Loucy (cell line): ENCODE results near the gene SLX9.

Experiments used
- CTCF ChIP-seq: fragments of 200-600 bp; sonication (generic); conservative IDR thresholded peaks from 2 replicates; pipeline ENCODE4 v1.5.1; 2014; ENCODE audit warnings: mild to moderate bottlenecking, antibody characterized with exemption, low read length
- EZH2phosphoT487 ChIP-seq: fragments of 200-600 bp; IDR thresholded peaks from 2 replicates; pipeline ENCODE4 v1.6.1; 2018; ENCODE audit warnings: antibody characterized with exemption, mild to moderate bottlenecking, moderate library complexity, borderline replicate concordance

DNA sequence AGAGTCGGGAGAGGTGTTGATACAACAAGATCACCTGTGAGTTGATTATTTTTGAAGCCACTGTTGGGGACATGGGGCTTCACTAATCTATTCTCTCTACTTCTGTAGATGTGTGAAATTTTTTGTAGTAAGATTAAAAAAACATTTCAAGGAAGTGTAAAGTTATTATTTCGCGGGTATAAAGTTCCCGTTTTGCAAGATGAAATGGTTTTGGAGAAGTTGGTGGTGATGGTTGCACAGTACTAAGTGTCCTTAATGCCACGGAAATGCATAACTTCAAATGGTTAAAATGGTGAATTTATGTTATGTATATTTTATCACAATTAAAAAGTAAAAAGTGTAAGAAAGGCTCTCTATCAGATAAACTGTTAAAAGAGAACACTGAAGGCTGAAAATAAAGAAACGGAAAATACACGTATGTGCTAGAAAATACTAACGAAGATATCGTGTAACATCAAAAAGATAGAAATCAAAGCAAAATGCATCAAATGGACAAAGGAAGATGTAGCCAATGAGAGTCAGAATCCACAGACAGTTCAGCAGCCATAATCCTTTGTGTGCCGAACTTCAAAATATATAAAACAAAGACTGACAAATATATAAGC, 16.2 kb upstream of the SLX9 start:
- TF ChIP-seq CTCF: no peak
- no peak for TF ChIP-seq EZH2phosphoT487
